Peyer's patch (tissue), 4 donors: ENCODE measurements around the gene EVC.

ENCODE experiments used
- POLR2A ChIP-seq, 2 donors: fragments of 450-650 bp; IDR thresholded peaks; one replicate each; pipeline ENCODE4 v1.5.1; 2017; ENCODE audit warnings: antibody characterized with exemption in 2 of 2, mild to moderate bottlenecking in 2 of 2, moderate library complexity in 2 of 2
- TF ChIP-seq, protein P1 (sequence below), 6 experiments: fragments of 450-650 bp in 4 of 6; fragments of 200-600 bp in 2 of 6; sonication (generic) in 1 of 6; IDR thresholded peaks; one replicate each; pipeline ENCODE4 v1.5.1; 2017 to 2019; ENCODE audit warnings: antibody characterized with exemption in 6 of 6, mild to moderate bottlenecking in 3 of 6, moderate library complexity in 1 of 6

DNA sequence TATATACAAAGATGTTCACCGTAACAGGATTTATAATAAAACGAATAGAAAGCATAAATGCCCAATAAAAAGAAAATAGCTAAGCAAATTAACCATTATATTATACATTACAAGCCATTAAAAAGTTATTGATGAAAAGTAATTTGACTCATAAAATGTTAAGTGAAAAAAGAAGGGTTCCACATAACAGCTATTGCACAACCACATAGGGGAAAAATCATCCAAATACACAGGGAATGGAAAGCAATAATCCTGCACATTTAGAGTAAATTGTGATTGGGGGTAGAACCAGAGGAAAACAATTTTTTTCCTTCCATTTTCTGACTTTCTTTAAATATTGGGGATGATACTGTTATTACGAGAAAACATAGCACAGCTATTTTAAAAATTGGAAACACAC, 143.9 kb downstream of the EVC start:
- TF ChIP-seq POLR2A (IDR thresholded peaks at IDR 0.05), result no peak
- TF ChIP-seq, protein P1, sequence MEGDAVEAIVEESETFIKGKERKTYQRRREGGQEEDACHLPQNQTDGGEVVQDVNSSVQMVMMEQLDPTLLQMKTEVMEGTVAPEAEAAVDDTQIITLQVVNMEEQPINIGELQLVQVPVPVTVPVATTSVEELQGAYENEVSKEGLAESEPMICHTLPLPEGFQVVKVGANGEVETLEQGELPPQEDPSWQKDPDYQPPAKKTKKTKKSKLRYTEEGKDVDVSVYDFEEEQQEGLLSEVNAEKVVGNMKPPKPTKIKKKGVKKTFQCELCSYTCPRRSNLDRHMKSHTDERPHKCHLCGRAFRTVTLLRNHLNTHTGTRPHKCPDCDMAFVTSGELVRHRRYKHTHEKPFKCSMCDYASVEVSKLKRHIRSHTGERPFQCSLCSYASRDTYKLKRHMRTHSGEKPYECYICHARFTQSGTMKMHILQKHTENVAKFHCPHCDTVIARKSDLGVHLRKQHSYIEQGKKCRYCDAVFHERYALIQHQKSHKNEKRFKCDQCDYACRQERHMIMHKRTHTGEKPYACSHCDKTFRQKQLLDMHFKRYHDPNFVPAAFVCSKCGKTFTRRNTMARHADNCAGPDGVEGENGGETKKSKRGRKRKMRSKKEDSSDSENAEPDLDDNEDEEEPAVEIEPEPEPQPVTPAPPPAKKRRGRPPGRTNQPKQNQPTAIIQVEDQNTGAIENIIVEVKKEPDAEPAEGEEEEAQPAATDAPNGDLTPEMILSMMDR (IDR thresholded peaks at IDR 0.05), result no peak
